Mesendoderm (in vitro differentiated cells): ENCODE data around the gene MRPL33.

Experiments
- DNase-seq: peaks from one replicate; pipeline ENCODE4 v3.0.0; 2013
- H2AK5ac ChIP-seq: 2 replicates; pipeline ENCODE4 v1.6.1; 2013; ENCODE audit warnings: low read length, inconsistent platforms
- H2BK120ac ChIP-seq: 2 replicates; pipeline ENCODE4 v1.6.1; 2013; ENCODE audit warnings: low read depth, mild to moderate bottlenecking, low read length, moderate library complexity, mixed read lengths
- H2BK15ac ChIP-seq: replicated peaks from 2 replicates; pipeline ENCODE4 v1.6.1; 2013; ENCODE audit warnings: low read depth, mild to moderate bottlenecking, moderate library complexity
- H2BK5ac ChIP-seq: 2 replicates; pipeline ENCODE4 v1.6.1; 2013; ENCODE audit warnings: low read length, inconsistent platforms
- H3K18ac ChIP-seq: 2 replicates; pipeline ENCODE4 v1.6.1; 2013; ENCODE audit warnings: mild to moderate bottlenecking, low read length, mixed read lengths
- H3K23ac ChIP-seq: one replicate; pipeline ENCODE4 v1.6.1; 2013; ENCODE audit warnings: low read length
- H3K27ac ChIP-seq: 2 replicates; pipeline ENCODE4 v1.5.1; 2013; ENCODE audit warnings: low read depth, mild to moderate bottlenecking, inconsistent platforms, low read length, moderate library complexity
- H3K27me3 ChIP-seq: 2 replicates; pipeline ENCODE4 v1.6.1; 2013; ENCODE audit warnings: low read length, control low read depth, mild to moderate bottlenecking, inconsistent platforms; ENCODE audit not compliant: insufficient read depth, poor library complexity
- H3K36me3 ChIP-seq: 2 replicates; pipeline ENCODE4 v1.6.1; 2013; ENCODE audit warnings: low read length, inconsistent platforms; ENCODE audit not compliant: control insufficient read depth, insufficient read depth
- H3K4ac ChIP-seq: one replicate; pipeline ENCODE4 v1.6.1; 2013; ENCODE audit warnings: low read depth, mild to moderate bottlenecking, low read length, moderate library complexity
- H3K4me1 ChIP-seq: 2 replicates; pipeline ENCODE4 v1.6.1; 2013; ENCODE audit warnings: low read depth, low read length, inconsistent platforms; ENCODE audit not compliant: control insufficient read depth
- H3K4me2 ChIP-seq: 2 replicates; pipeline ENCODE4 v1.6.1; 2013; ENCODE audit warnings: low read length
- H3K4me3 ChIP-seq: 2 replicates; pipeline ENCODE4 v1.5.1; 2013; ENCODE audit warnings: mild to moderate bottlenecking, low read length
- H3K56ac ChIP-seq: one replicate; pipeline ENCODE4 v1.6.1; 2013; ENCODE audit warnings: low read length
- H3K79me1 ChIP-seq: 2 replicates; pipeline ENCODE4 v1.6.1; 2013; ENCODE audit warnings: low read length, inconsistent platforms
- H3K79me2 ChIP-seq: 2 replicates; pipeline ENCODE4 v1.6.1; 2013; ENCODE audit warnings: mild to moderate bottlenecking, low read length; ENCODE audit not compliant: control insufficient read depth, insufficient read depth
- H3K9ac ChIP-seq: 2 replicates; pipeline ENCODE4 v1.6.1; 2013; ENCODE audit warnings: low read length, inconsistent platforms
- H4K5ac ChIP-seq: one replicate; pipeline ENCODE4 v1.6.1; 2013; ENCODE audit warnings: low read length
- H4K8ac ChIP-seq: one replicate; pipeline ENCODE4 v1.6.1; 2013; ENCODE audit warnings: low read depth, mild to moderate bottlenecking, control low read depth, low read length, moderate library complexity
- WGBS: extraction: QIAGEN DNeasy Blood & Tissue Kit; methylation state at CpG from one replicate; pipeline ENCODE4 v1.1.7; 2013; ENCODE audit warnings: low lambda C conversion rate, missing lambda C conversion rate; ENCODE audit not compliant: insufficient coverage; ENCODE audit errors: extremely low coverage; 5-methylcytosine and 5-hydroxymethylcytosine counted together

The MRPL33 gene

GRCh38 chr2:27822049-27822448 is 50.5 kb downstream of the MRPL33 start:
- no peak overlapping the region for H4K5ac ChIP-seq
- no peak overlapping the region for H2BK5ac ChIP-seq
- H4K8ac ChIP-seq = no peak overlapping the region
- H3K27ac ChIP-seq = no peak overlapping the region
- no peak overlapping the region for H3K18ac ChIP-seq
- no peak overlapping the region for H3K9ac ChIP-seq
- H3K27me3 ChIP-seq = no peaks in the 10 kb centered on the region
- no peaks in the 10 kb centered on the region for H3K79me2 ChIP-seq
- WGBS = no CpG with 5 or more reads among the region's 1 CpG
- H3K4me2 ChIP-seq = no peak overlapping the region
- H2BK120ac ChIP-seq = no peak overlapping the region
- H3K4me3 ChIP-seq = no peak overlapping the region
- DNase-seq = no peak
- no peak overlapping the region for H2BK15ac ChIP-seq
- H3K4me1 ChIP-seq = no peaks in the 10 kb centered on the region
- H3K79me1 ChIP-seq = no peaks in the 10 kb centered on the region
- no peak overlapping the region for H3K4ac ChIP-seq
- no peak overlapping the region for H3K56ac ChIP-seq
- no peaks in the 10 kb centered on the region for H3K36me3 ChIP-seq
- H2AK5ac ChIP-seq = no peak overlapping the region
- H3K23ac ChIP-seq = no peak overlapping the region

- no CpG with 5 or more reads among the region's 5 CpGs for WGBS
- H3K79me2 ChIP-seq = no peaks in the 10 kb centered on the region
Measured at GRCh38 chr2:27823135-27823534, 51.6 kb downstream of the MRPL33 start.

GRCh38 chr2:27823569-27823968 is 52.0 kb downstream of the MRPL33 start:
- H4K8ac ChIP-seq = no peak overlapping the region
- no peaks in the 10 kb centered on the region for H3K27me3 ChIP-seq
- no peak overlapping the region for H3K9ac ChIP-seq
- no peak overlapping the region for H3K18ac ChIP-seq
- H2BK15ac ChIP-seq = no peak overlapping the region
- H3K4me1 ChIP-seq = no peaks in the 10 kb centered on the region
- no peak overlapping the region for H3K27ac ChIP-seq
- no peak overlapping the region for H3K56ac ChIP-seq
- H3K23ac ChIP-seq = no peak overlapping the region
- H3K79me2 ChIP-seq = no peaks in the 10 kb centered on the region
- no peak overlapping the region for H4K5ac ChIP-seq
- H3K4ac ChIP-seq = no peak overlapping the region
- no peak overlapping the region for H2BK5ac ChIP-seq
- WGBS = no CpG with 5 or more reads among the region's 5 CpGs
- no peak overlapping the region for H3K4me3 ChIP-seq
- H3K4me2 ChIP-seq = no peak overlapping the region
- H3K36me3 ChIP-seq = no peaks in the 10 kb centered on the region
- no peak overlapping the region for H2AK5ac ChIP-seq
- no peaks in the 10 kb centered on the region for H3K79me1 ChIP-seq
- H2BK120ac ChIP-seq = no peak overlapping the region
- DNase-seq = no peak

More at GRCh38 chr2:27823135-27823534, 51.6 kb downstream of the MRPL33 start:
- H3K27me3 ChIP-seq = no peaks in the 10 kb centered on the region
- no peak overlapping the region for H2AK5ac ChIP-seq
- H2BK15ac ChIP-seq = no peak overlapping the region
- H4K8ac ChIP-seq = no peak overlapping the region
- no peak overlapping the region for H3K27ac ChIP-seq
- no peak overlapping the region for H3K56ac ChIP-seq
- no peak overlapping the region for H3K4ac ChIP-seq
- H2BK120ac ChIP-seq = no peak overlapping the region
- no peak overlapping the region for H2BK5ac ChIP-seq
- H3K4me1 ChIP-seq = no peaks in the 10 kb centered on the region
- H3K4me2 ChIP-seq = no peak overlapping the region
- H3K36me3 ChIP-seq = no peaks in the 10 kb centered on the region
- DNase-seq = no peak
- H3K9ac ChIP-seq = no peak overlapping the region
- no peak overlapping the region for H3K18ac ChIP-seq
- no peaks in the 10 kb centered on the region for H3K79me1 ChIP-seq
- no peak overlapping the region for H3K23ac ChIP-seq
- H3K4me3 ChIP-seq = no peak overlapping the region
- H4K5ac ChIP-seq = no peak overlapping the region

GRCh38 chr2:27824401-27824800 is 52.9 kb downstream of the MRPL33 start:
- Histone ChIP-seq H3K56ac (no peak overlapping the region), H3K79me2 (no peaks in the 10 kb centered on the region), H3K9ac (no peak overlapping the region), H2BK15ac (no peak overlapping the region), H3K79me1 (no peaks in the 10 kb centered on the region), H2BK5ac (no peak overlapping the region), H4K8ac (no peak overlapping the region), H2BK120ac (no peak overlapping the region), H3K4ac (no peak overlapping the region), H2AK5ac (no peak overlapping the region), H3K4me3 (no peak overlapping the region), H3K27me3 (no peaks in the 10 kb centered on the region), H4K5ac (no peak overlapping the region), H3K36me3 (no peaks in the 10 kb centered on the region), H3K27ac (no peak overlapping the region), H3K4me1 (no peaks in the 10 kb centered on the region), H3K18ac (no peak overlapping the region), H3K4me2 (no peak overlapping the region), H3K23ac (no peak overlapping the region)
- DNase-seq = no peak
- WGBS = no CpG with 5 or more reads among the region's 1 CpG

GRCh38 chr2:27828305-27828704 is 56.8 kb downstream of the MRPL33 start:
- Histone ChIP-seq H2BK15ac (no peak overlapping the region), H3K56ac (no peak overlapping the region), H2AK5ac (no peak overlapping the region), H3K18ac (no peak overlapping the region), H3K9ac (no peak overlapping the region), H3K4me2 (no peak overlapping the region), H3K27ac (no peak overlapping the region), H2BK120ac (no peak overlapping the region), H4K5ac (no peak overlapping the region), H3K4me1 (no peaks in the 10 kb centered on the region), H3K36me3 (no peaks in the 10 kb centered on the region), H3K27me3 (no peaks in the 10 kb centered on the region), H3K4ac (no peak overlapping the region), H3K79me2 (no peaks in the 10 kb centered on the region), H3K4me3 (no peak overlapping the region), H3K79me1 (no peaks in the 10 kb centered on the region), H2BK5ac (no peak overlapping the region), H3K23ac (no peak overlapping the region), H4K8ac (no peak overlapping the region)
- WGBS = no CpG with 5 or more reads among the region's 1 CpG
- DNase-seq = no peak
